Measurements from ENCODE around the gene RTKN.

DNA sequence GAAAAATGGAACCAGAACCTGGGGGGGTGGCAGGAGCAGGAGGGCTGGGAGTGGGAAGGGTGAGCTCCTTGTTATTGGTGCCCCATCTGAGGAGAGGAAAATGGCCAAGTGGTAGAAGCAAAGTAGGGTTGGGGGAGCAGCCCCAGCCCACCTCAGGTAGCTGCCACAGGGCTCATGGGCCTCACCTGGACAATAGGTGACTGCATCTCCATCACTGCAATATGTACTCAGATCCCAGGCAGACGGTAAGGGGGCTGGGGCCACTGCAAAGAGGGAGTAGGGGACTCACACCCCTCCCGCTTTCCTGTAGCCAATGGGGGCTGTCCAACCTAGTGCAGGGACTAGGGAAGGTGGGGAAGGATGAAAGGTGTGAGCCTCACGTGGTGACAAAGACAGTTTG lies 24.5 kb downstream of the RTKN start:
- TF ChIP-seq POLR2A (IDR thresholded peaks at IDR 0.05; ENCODE audit: low read length) = no peak
- TF ChIP-seq GATA1 (IDR thresholded peaks at IDR 0.05; ENCODE audit: low read depth, low read length) = no peak
